ENCODE results near the gene KIF26B. TPM values are rescaled to one million over a fixed set of nuclear protein-coding genes. Genes with fewer than 3 reads are reported as not detected.

Gene KIF26B
- total and polyA plus RNA-seq, 7 donors: 0.01 to 0.32 (median 0.06) TPM

- no peak for DNase-seq
- no peak overlapping the region for H3K27ac ChIP-seq
- no peaks in the 10 kb centered on the region for H3K4me1 ChIP-seq
- H3K9me3 ChIP-seq: no peaks in the 10 kb centered on the region
- H3K4me3 ChIP-seq: no peak overlapping the region
- intact Hi-C loops (cut with DNase I): no loop called here
- H3K36me3 ChIP-seq (ENCODE audit: insufficient read depth in 1 of 2, low read depth in 1 of 2): no peaks in the 10 kb centered on the region
- 74 to 80% (median 76%) methylated on average over 14 of the region's 14 CpGs for WGBS, 3 donors
- TF ChIP-seq CTCF (IDR thresholded peaks at IDR 0.05): no peak
- H3K27me3 ChIP-seq (ENCODE audit: insufficient read depth in 3 of 3, low read length in 2 of 3): peaks cover 0 to 3% (median 0%) of the 10 kb centered on the region in 3 donors
- ATAC-seq: no peak
Measured at GRCh38 chr1:245241526-245242130, 86.8 kb downstream of the KIF26B start.

- H3K27me3 ChIP-seq (ENCODE audit: insufficient read depth in 3 of 3, low read length in 2 of 3): peaks cover 0 to 3% (median 0%) of the 10 kb centered on the region in 3 donors
- intact Hi-C loops (cut with DNase I): no loop called here
- no peaks in the 10 kb centered on the region for H3K9me3 ChIP-seq
- no peak for ATAC-seq
- WGBS, 3 donors: 81 to 89% (median 82%) methylated on average over 1 of the region's 1 CpG
- no peak for DNase-seq
- no peak overlapping the region for H3K27ac ChIP-seq
- TF ChIP-seq CTCF (IDR thresholded peaks at IDR 0.05): no peak
- no peaks in the 10 kb centered on the region for H3K4me1 ChIP-seq
- H3K36me3 ChIP-seq (ENCODE audit: insufficient read depth in 1 of 2, low read depth in 1 of 2): no peaks in the 10 kb centered on the region
- no peak overlapping the region for H3K4me3 ChIP-seq
Measured at GRCh38 chr1:245242989-245243388, 88.2 kb downstream of the KIF26B start.

GRCh38 chr1:245245021-245245667 is 90.4 kb downstream of the KIF26B start:
- intact Hi-C loops (cut with DNase I): no loop called here
- H3K9me3 ChIP-seq: no peaks in the 10 kb centered on the region
- DNase-seq (no peak), ATAC-seq (no peak)
- no peak overlapping the region for H3K4me3 ChIP-seq
- H3K4me1 ChIP-seq: no peaks in the 10 kb centered on the region
- 72 to 75% (median 74%) methylated on average over 11 of the region's 11 CpGs for WGBS, 3 donors
- no peak overlapping the region for H3K27ac ChIP-seq
- no peaks in the 10 kb centered on the region for H3K27me3 ChIP-seq (ENCODE audit: insufficient read depth in 3 of 3, low read length in 2 of 3)
- TF ChIP-seq CTCF (IDR thresholded peaks at IDR 0.05): no peak
- no peaks in the 10 kb centered on the region for H3K36me3 ChIP-seq (ENCODE audit: insufficient read depth in 1 of 2, low read depth in 1 of 2)

DNA sequence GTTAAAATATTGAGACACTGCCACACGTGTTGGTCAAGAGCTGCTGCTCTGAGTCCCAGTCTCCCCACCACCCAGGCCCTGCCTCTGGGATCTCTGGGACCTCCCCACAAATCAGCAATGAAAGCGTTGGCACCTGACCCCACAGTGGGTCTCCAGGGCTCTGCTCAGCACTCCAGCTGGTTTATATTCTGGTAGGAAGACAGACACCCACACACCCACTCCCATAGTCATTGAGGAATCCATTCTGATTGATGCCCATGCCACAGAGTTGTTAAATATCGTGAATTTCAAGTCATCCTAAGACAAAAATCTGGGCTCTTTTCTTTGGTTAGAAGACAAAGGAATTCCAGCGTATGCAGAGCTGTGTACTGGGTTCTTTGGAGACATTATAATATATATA is 91.6 kb downstream of the KIF26B start:
- Histone ChIP-seq H3K4me3 (no peak overlapping the region), H3K27ac (no peak overlapping the region), H3K9me3 (no peaks in the 10 kb centered on the region), H3K36me3 (ENCODE audit: insufficient read depth in 1 of 2, low read depth in 1 of 2) (no peaks in the 10 kb centered on the region), H3K27me3 (ENCODE audit: insufficient read depth in 3 of 3, low read length in 2 of 3) (no peaks in the 10 kb centered on the region), H3K4me1 (no peaks in the 10 kb centered on the region)
- no peak for TF ChIP-seq CTCF (IDR thresholded peaks at IDR 0.05)
- 53 to 60% (median 56%) methylated on average over 4 of the region's 4 CpGs for WGBS, 3 donors
- ATAC-seq (no peak), DNase-seq (no peak)
- intact Hi-C loops (cut with DNase I): no loop called here
